Neuronal stem cell (in vitro differentiated cells): Measurements from ENCODE around the gene CYP2W1.
A peak's percentile ranks its signal among the peaks of the same experiment; 100 is the strongest.

ENCODE experiments used
- DNase-seq: peaks from one replicate; pipeline ENCODE4 v3.0.0-alpha.2; 2013; ENCODE audit warnings: low spot score
- H2AFZ ChIP-seq: one replicate; pipeline ENCODE4 v1.6.1; 2013; ENCODE audit warnings: mild to moderate bottlenecking, low read length, inconsistent platforms
- H2AK5ac ChIP-seq: 2 replicates; pipeline ENCODE4 v1.6.1; 2013; ENCODE audit warnings: low read depth, mild to moderate bottlenecking, inconsistent platforms, low read length, moderate library complexity, mixed read lengths
- H2BK120ac ChIP-seq: 2 replicates; pipeline ENCODE4 v1.6.1; 2013; ENCODE audit warnings: low read depth, mild to moderate bottlenecking, inconsistent platforms, low read length, moderate library complexity, mixed read lengths
- H2BK12ac ChIP-seq: one replicate; pipeline ENCODE4 v1.6.1; 2013; ENCODE audit warnings: low read length, inconsistent platforms
- H2BK15ac ChIP-seq: 2 replicates; pipeline ENCODE4 v1.6.1; 2013; ENCODE audit warnings: mild to moderate bottlenecking, low read length, inconsistent platforms, mixed read lengths
- H2BK5ac ChIP-seq: one replicate; pipeline ENCODE4 v1.6.1; 2013; ENCODE audit warnings: inconsistent platforms, mild to moderate bottlenecking, low read length, moderate library complexity
- H3K14ac ChIP-seq: one replicate; pipeline ENCODE4 v1.6.1; 2013; ENCODE audit warnings: low read length, inconsistent platforms
- H3K18ac ChIP-seq: 2 replicates; pipeline ENCODE4 v1.6.1; 2013; ENCODE audit warnings: low read length, inconsistent platforms
- H3K23ac ChIP-seq: 2 replicates; pipeline ENCODE4 v1.6.1; 2013; ENCODE audit warnings: low read depth, mild to moderate bottlenecking, mixed read lengths, low read length, inconsistent platforms; ENCODE audit not compliant: poor library complexity
- H3K27ac ChIP-seq: replicated peaks from 3 replicates; pipeline ENCODE4 v1.5.1; 2013; ENCODE audit warnings: low read length, inconsistent platforms
- H3K27me3 ChIP-seq, 3 experiments: 2 replicates each; pipeline ENCODE4 v1.6.1; 2013; ENCODE audit warnings: low read length in 3 of 3, mild to moderate bottlenecking in 2 of 3, inconsistent platforms in 1 of 3, low read depth in 1 of 3, mixed read lengths in 1 of 3, moderate library complexity in 1 of 3; ENCODE audit not compliant: control insufficient read depth in 3 of 3, insufficient read depth in 3 of 3
- H3K36me3 ChIP-seq, 2 donors: replicated peaks in 1 of 2; 2 replicates each; pipeline ENCODE4 v1.6.1; 2013; ENCODE audit warnings: low read length in 2 of 2; ENCODE audit not compliant: control insufficient read depth in 2 of 2, insufficient read depth in 2 of 2
- H3K4ac ChIP-seq: 2 replicates; pipeline ENCODE4 v1.6.1; 2013; ENCODE audit warnings: inconsistent platforms, mild to moderate bottlenecking, low read length, moderate library complexity
- H3K4me1 ChIP-seq, 2 donors: 1 replicate in 1 of 2; 2 replicates in 1 of 2; pipeline ENCODE4 v1.6.1; 2013; ENCODE audit warnings: low read length in 2 of 2, low read depth in 1 of 2; ENCODE audit not compliant: control insufficient read depth in 2 of 2, insufficient read depth in 1 of 2
- H3K4me2 ChIP-seq: one replicate; pipeline ENCODE4 v1.6.1; 2013; ENCODE audit warnings: mild to moderate bottlenecking, low read length, inconsistent platforms; ENCODE audit not compliant: insufficient read depth, poor library complexity, severe bottlenecking
- H3K4me3 ChIP-seq, 2 donors: 2 replicates each; pipeline ENCODE4 v1.5.1; 2013; ENCODE audit warnings: low read length in 2 of 2, mild to moderate bottlenecking in 2 of 2, inconsistent platforms in 1 of 2, moderate library complexity in 1 of 2
- H3K79me1 ChIP-seq: one replicate; pipeline ENCODE4 v1.6.1; 2013; ENCODE audit warnings: low read depth, mild to moderate bottlenecking, inconsistent platforms, low read length, moderate library complexity
- H3K9ac ChIP-seq: one replicate; pipeline ENCODE4 v1.6.1; 2013; ENCODE audit warnings: mild to moderate bottlenecking, low read depth, low read length, inconsistent platforms; ENCODE audit not compliant: poor library complexity
- H3K9me3 ChIP-seq, 2 donors: replicated peaks in 1 of 2; 2 replicates each; pipeline versions ENCODE3 to v1.6.1; 2013; ENCODE audit warnings: low read length in 2 of 2, mild to moderate bottlenecking in 2 of 2, inconsistent platforms in 1 of 2, low read depth in 1 of 2, mixed read lengths in 1 of 2, moderate library complexity in 1 of 2; ENCODE audit not compliant: control insufficient read depth in 2 of 2, insufficient read depth in 1 of 2
- H4K8ac ChIP-seq: one replicate; pipeline ENCODE4 v1.6.1; 2013; ENCODE audit warnings: low read depth, mild to moderate bottlenecking, inconsistent platforms, low read length, moderate library complexity
- H4K91ac ChIP-seq: one replicate; pipeline ENCODE4 v1.6.1; 2013; ENCODE audit warnings: low read length, low read depth, mild to moderate bottlenecking, inconsistent platforms; ENCODE audit not compliant: poor library complexity
- WGBS, 2 donors: extraction: QIAGEN DNeasy Blood & Tissue Kit; methylation state at CpG; one replicate each; pipeline ENCODE4 v1.1.7; 2013; ENCODE audit warnings: missing lambda C conversion rate in 2 of 2, mixed read lengths in 1 of 2; ENCODE audit not compliant: insufficient read length in 2 of 2, insufficient replicate concordance in 1 of 2; ENCODE audit errors: extremely low coverage in 2 of 2; 5-methylcytosine and 5-hydroxymethylcytosine counted together

Gene CYP2W1

DNA sequence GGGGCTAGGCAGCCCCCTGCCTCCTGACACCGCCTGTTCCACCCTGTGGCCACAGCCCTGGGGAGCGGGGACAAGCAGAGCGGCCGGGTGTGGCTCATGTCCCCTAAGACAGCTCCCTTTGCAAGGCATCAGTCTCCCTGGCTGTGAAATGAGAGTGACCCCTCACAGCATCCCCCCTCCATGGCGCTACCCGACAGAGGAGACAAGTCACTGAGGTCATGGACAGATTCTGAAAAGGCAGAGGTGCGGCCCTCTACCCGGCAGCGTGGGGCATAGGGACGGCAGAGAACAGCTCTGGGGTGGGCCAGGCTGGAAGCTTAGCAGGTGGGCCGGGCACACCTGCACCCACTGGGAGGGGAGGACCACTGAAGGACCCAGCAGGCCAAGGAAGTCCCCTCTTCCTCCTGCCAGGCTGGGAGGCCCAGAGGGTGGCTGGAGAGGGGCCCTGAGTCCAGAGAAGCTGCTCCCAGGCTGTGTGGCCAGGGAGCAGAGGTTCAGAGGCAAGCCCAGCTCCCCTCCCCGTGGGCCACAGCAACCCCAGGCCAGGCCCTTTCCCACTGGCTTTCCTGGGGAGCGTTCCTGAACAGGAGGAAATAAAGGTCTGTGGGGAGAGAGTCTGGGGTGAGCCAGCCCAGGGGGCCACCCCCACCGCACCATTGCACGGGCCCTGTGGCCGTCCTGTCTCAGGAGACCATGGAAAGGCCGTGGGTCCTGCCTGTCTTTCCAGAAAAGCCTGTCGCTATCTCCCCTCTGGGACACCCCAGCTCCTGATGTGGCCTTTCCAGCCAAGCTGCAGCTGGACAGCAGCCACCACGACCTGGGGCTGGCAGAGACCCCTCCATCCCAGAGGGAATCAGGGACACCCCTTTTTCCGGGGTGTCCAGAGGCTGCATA lies 30.2 kb upstream of the CYP2W1 start:
- Histone ChIP-seq H2AK5ac (peak overlapping the region; percentile 70), H3K27me3 (peaks cover 15 to 42% (median 29%) of the 10 kb centered on the region in 3 experiments), H4K8ac (no peak overlapping the region), H2BK12ac (peak overlapping the region; percentile 41), H3K36me3 (no peaks in the 10 kb centered on the region), H3K9ac (no peak overlapping the region), H3K79me1 (no peaks in the 10 kb centered on the region), H3K4me3 (no peak overlapping the region), H4K91ac (no peak overlapping the region), H3K23ac (peak overlapping the region; percentile 55), H2BK120ac (no peak overlapping the region), H3K18ac (peak overlapping the region; percentile 80), H3K14ac (peak overlapping the region; percentile 38), H3K4ac (no peak overlapping the region), H3K4me2 (no peak overlapping the region), H2BK5ac (peak overlapping the region; percentile 87), H2BK15ac (no peak overlapping the region), H2AFZ (peak overlapping the region; percentile 82), H3K4me1 (peaks cover 0 to 8% of the 10 kb centered on the region in 2 donors), H3K27ac (no peak overlapping the region), H3K9me3 (peaks cover 0 to 2% of the 10 kb centered on the region in 2 donors)
- no peak for DNase-seq
- WGBS, 2 donors, result no CpG with 5 or more reads among the region's 20 CpGs

DNA sequence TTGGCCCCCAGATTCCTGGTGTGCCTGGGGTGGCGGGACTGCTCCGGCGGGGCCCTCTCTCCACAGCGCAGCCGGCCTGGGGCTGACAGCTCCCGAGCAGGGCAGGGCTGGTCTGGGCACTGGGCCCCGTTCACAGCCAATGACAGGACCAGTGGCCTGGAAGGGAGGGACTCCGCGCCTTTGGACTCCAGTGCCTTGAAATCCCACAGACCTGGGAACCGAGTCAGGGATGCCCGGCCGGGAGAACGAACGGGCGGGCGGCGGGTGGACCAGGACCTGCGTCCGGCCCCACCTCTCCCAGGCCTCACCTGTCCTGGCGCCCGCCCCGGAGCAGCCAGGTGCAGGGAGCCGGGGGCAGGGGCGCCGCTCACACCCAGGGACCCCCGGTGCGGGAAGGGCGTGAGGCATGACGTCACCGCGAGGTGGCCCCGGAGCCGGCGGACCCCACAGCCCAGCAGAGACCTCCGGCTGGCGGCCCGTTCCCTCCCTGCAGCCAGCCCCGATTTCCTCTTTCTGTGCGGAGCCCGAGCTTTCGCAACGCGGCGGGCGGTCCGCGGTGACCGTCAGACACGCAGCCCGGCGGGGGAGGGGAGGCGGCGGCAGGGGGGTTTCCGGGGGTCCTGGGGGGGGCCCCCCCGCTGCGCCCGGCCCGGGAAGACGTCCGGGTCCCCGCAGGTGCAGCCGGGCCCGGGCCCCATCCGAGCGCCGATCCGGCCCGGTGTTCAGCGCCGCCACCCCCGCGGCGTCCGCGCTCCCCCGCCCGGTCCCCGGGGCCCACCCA lies 29.2 kb upstream of the CYP2W1 start:
- peak overlapping the region; percentile 70 for H3K9ac ChIP-seq
- H2BK5ac ChIP-seq, result no peak overlapping the region
- H3K4me3 ChIP-seq, result peak overlapping the region; percentile 41 to 64
- no peak overlapping the region for H3K27ac ChIP-seq
- no peak overlapping the region for H3K4ac ChIP-seq
- H3K23ac ChIP-seq, result no peak overlapping the region
- H4K91ac ChIP-seq, result no peak overlapping the region
- peak overlapping the region; percentile 93 for H3K4me2 ChIP-seq
- H2AFZ ChIP-seq, result peak overlapping the region; percentile 82
- H4K8ac ChIP-seq, result no peak overlapping the region
- H2BK12ac ChIP-seq, result no peak overlapping the region
- H3K27me3 ChIP-seq, result peaks cover 15 to 38% (median 29%) of the 10 kb centered on the region in 3 experiments
- no peak overlapping the region for H3K14ac ChIP-seq
- H2BK120ac ChIP-seq, result no peak overlapping the region
- peak overlapping the region; percentile 85 for H3K18ac ChIP-seq
- no peak overlapping the region for H2BK15ac ChIP-seq
- H3K4me1 ChIP-seq, result peaks cover 0 to 10% of the 10 kb centered on the region in 2 donors
- H2AK5ac ChIP-seq, result no peak overlapping the region
- no peaks in the 10 kb centered on the region for H3K36me3 ChIP-seq
- no peaks in the 10 kb centered on the region for H3K79me1 ChIP-seq
- WGBS, 2 donors, result no CpG with 5 or more reads among the region's 78 CpGs
- peaks cover 0 to 2% of the 10 kb centered on the region in 2 donors for H3K9me3 ChIP-seq
- no peak for DNase-seq

DNA sequence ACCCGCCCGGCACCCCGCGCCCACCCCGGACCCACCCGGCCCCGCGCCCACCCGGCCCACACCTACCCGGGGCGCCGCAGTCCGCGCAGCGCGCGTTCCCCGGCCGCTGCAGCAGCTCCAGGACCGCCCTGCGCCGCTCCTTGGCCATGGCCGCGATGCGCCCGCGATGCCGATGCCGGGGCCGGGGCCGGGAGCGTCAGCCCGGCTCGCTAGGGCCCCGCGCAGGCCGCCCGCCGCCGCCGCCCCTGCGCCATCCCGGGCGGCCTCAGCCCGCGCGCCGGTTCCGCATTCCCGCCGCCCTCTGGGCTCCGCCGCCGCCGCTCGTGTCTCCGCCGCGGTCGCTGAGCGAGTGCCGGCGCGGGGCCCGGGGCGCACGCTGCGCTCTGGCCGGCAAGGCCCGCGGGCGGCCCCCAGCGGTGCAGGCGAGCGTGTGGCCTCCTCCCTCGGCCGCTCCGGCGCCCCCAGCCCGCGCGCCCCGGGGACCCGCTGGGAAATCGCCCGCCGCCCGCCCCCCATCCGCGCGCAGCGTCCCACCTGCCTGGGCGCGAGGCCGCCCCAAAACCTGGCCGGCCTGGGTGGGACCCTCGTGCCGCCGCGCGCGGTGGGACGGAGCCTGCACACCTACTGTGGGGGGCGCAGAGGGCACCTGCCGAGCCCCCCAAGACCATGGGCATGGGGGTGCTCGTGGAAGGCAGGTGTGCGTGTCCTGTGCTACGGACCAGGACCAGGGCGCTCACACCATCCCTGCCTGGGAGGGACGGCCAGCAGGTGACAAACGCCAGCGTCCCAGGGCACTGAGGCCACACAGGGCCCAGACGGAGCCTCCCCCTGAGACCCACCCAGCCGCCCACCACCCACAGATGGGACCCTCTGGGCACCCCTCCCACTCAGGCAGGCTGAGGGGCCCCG lies 28.4 kb upstream of the CYP2W1 start, which contains the start of gene ADAP1:
TSS of gene ADAP1 (minus strand) at position 351 of the 909 bp plus-strand sequence. CDS start at position 148, 203 bp downstream.
- peaks cover 0 to 10% of the 10 kb centered on the region in 2 donors for H3K4me1 ChIP-seq
- H3K79me1 ChIP-seq, result no peaks in the 10 kb centered on the region
- no peaks in the 10 kb centered on the region for H3K36me3 ChIP-seq
- H2BK12ac ChIP-seq, result no peak within 1 kb of the TSS
- H3K4me2 ChIP-seq, result peak within 1 kb of the TSS; percentile 93
- peak within 1 kb of the TSS; percentile 87 for H3K23ac ChIP-seq
- no peak within 1 kb of the TSS for H2BK15ac ChIP-seq
- H4K8ac ChIP-seq, result no peak within 1 kb of the TSS
- no peak within 1 kb of the TSS for H3K4ac ChIP-seq
- H4K91ac ChIP-seq, result no peak within 1 kb of the TSS
- WGBS, 2 donors, result no CpG with 5 or more reads among the region's 115 CpGs
- H2BK5ac ChIP-seq, result no peak within 1 kb of the TSS
- H2AK5ac ChIP-seq, result no peak within 1 kb of the TSS
- no peak within 1 kb of the TSS for H3K14ac ChIP-seq
- H3K4me3 ChIP-seq, result peak within 1 kb of the TSS; percentile 41 to 71
- DNase-seq, result no peak
- H3K27me3 ChIP-seq, result peaks cover 15 to 33% (median 29%) of the 10 kb centered on the region in 3 experiments
- peaks cover 0 to 2% of the 10 kb centered on the region in 2 donors for H3K9me3 ChIP-seq
- H3K27ac ChIP-seq, result no peak within 1 kb of the TSS
- H3K18ac ChIP-seq, result peak within 1 kb of the TSS; percentile 85
- peak within 1 kb of the TSS; percentile 73 for H3K9ac ChIP-seq
- H2BK120ac ChIP-seq, result no peak within 1 kb of the TSS
- H2AFZ ChIP-seq, result peak within 1 kb of the TSS; percentile 82
